Ishikawa (cell line): ENCODE data around the gene GARIN5A.

Source experiments
- CEBPB ChIP-seq: IDR thresholded peaks from 2 replicates; pipeline ENCODE4 v1.6.1; 2012
- CREB1 ChIP-seq: IDR thresholded peaks from 2 replicates; pipeline ENCODE4 v1.6.1; 2012; ENCODE audit warnings: low read depth
- EGR1 ChIP-seq: IDR thresholded peaks from 2 replicates; pipeline ENCODE4 v1.6.1; 2012
- EP300 ChIP-seq: IDR thresholded peaks from 2 replicates; pipeline ENCODE4 v1.6.1; 2012; ENCODE audit warnings: borderline replicate concordance
- FOXM1 ChIP-seq: IDR thresholded peaks from 2 replicates; pipeline ENCODE4 v1.6.1; 2012; ENCODE audit warnings: low read depth, borderline replicate concordance
- NFIC ChIP-seq: IDR thresholded peaks from 2 replicates; pipeline ENCODE4 v1.6.1; 2012
- RAD21 ChIP-seq: IDR thresholded peaks from 2 replicates; pipeline ENCODE4 v1.6.1; 2012; ENCODE audit warnings: low read depth
- TAF1 ChIP-seq: IDR thresholded peaks from 2 replicates; pipeline ENCODE4 v1.6.1; 2012; ENCODE audit warnings: low read depth, mild to moderate bottlenecking
- TCF12 ChIP-seq: IDR thresholded peaks from 2 replicates; pipeline ENCODE4 v1.6.1; 2012; ENCODE audit warnings: low read depth
- TEAD4 ChIP-seq: IDR thresholded peaks from 2 replicates; pipeline ENCODE4 v1.6.1; 2012
- YY1 ChIP-seq: IDR thresholded peaks from 2 replicates; pipeline ENCODE4 v1.6.1; 2012; ENCODE audit warnings: low read depth
- ZBTB7A ChIP-seq: IDR thresholded peaks from 2 replicates; pipeline ENCODE4 v1.6.1; 2012; ENCODE audit warnings: low read depth
- TF ChIP-seq, protein P1 (sequence below): IDR thresholded peaks from 2 replicates; pipeline ENCODE4 v1.6.1; 2012
- TF ChIP-seq, protein P2 (sequence below): IDR thresholded peaks from 2 replicates; pipeline ENCODE4 v1.6.1; 2012; ENCODE audit warnings: low read depth, mild to moderate bottlenecking
- TF ChIP-seq, protein P3 (sequence below): IDR thresholded peaks from 2 replicates; pipeline ENCODE4 v1.6.1; 2012

The GARIN5A gene

DNA sequence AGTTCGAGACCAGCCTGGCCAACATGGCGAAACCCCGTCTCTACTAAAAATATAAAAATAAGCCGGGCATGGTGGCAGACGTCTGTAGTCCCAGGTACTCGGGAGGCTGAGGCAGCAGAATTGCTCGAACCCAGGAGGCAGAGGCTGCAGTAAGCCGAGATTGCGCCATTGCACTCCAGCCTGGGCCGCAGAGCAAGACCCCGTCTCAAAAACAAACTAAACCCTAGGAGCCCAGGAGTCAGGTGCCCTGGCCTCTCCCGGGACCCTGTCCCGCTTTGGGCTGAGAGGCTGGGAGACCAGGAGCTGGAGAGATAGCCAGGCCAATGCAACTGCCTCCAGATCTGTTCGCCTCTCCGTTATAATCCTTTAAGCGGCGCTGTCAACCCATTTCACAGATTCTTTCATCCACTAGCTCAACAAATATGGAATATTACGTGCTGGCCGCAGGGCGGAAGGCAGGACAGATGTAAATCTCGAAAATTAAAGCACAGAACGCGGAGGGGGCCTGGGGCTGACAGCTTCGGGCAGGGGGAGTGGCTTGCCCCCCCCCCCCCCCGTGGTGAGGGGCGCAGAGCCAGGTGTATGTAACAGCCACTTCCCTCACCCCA is 49.2 kb downstream of the GARIN5A start:
- TF ChIP-seq CEBPB: no peak
- TF ChIP-seq, protein P1, sequence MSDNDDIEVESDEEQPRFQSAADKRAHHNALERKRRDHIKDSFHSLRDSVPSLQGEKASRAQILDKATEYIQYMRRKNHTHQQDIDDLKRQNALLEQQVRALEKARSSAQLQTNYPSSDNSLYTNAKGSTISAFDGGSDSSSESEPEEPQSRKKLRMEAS: no peak
- TF ChIP-seq RAD21: no peak
- TF ChIP-seq TAF1: no peak
- TF ChIP-seq, protein P2, sequence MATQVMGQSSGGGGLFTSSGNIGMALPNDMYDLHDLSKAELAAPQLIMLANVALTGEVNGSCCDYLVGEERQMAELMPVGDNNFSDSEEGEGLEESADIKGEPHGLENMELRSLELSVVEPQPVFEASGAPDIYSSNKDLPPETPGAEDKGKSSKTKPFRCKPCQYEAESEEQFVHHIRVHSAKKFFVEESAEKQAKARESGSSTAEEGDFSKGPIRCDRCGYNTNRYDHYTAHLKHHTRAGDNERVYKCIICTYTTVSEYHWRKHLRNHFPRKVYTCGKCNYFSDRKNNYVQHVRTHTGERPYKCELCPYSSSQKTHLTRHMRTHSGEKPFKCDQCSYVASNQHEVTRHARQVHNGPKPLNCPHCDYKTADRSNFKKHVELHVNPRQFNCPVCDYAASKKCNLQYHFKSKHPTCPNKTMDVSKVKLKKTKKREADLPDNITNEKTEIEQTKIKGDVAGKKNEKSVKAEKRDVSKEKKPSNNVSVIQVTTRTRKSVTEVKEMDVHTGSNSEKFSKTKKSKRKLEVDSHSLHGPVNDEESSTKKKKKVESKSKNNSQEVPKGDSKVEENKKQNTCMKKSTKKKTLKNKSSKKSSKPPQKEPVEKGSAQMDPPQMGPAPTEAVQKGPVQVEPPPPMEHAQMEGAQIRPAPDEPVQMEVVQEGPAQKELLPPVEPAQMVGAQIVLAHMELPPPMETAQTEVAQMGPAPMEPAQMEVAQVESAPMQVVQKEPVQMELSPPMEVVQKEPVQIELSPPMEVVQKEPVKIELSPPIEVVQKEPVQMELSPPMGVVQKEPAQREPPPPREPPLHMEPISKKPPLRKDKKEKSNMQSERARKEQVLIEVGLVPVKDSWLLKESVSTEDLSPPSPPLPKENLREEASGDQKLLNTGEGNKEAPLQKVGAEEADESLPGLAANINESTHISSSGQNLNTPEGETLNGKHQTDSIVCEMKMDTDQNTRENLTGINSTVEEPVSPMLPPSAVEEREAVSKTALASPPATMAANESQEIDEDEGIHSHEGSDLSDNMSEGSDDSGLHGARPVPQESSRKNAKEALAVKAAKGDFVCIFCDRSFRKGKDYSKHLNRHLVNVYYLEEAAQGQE: no peak

DNA sequence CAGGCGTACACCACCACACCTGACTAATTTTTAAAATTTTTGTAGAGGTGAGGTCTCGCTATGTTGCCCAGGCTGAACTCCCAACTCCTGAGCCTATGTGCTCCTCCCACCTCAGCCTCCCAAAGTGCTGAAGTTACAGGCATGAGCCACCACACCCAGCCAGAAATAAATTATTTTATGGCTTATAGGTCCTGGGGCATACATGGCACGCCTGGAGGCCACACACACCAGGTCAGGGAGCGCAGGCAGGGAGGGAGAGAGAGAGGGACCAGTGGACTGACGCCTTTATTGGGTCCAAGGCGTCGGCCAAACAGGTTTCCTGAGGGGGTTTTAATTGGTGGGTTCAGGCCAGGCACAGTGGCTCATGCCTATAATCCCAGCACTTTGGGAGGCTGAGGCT is 51.1 kb downstream of the GARIN5A start:
- TF ChIP-seq YY1 (no peak), TEAD4 (no peak)

DNA sequence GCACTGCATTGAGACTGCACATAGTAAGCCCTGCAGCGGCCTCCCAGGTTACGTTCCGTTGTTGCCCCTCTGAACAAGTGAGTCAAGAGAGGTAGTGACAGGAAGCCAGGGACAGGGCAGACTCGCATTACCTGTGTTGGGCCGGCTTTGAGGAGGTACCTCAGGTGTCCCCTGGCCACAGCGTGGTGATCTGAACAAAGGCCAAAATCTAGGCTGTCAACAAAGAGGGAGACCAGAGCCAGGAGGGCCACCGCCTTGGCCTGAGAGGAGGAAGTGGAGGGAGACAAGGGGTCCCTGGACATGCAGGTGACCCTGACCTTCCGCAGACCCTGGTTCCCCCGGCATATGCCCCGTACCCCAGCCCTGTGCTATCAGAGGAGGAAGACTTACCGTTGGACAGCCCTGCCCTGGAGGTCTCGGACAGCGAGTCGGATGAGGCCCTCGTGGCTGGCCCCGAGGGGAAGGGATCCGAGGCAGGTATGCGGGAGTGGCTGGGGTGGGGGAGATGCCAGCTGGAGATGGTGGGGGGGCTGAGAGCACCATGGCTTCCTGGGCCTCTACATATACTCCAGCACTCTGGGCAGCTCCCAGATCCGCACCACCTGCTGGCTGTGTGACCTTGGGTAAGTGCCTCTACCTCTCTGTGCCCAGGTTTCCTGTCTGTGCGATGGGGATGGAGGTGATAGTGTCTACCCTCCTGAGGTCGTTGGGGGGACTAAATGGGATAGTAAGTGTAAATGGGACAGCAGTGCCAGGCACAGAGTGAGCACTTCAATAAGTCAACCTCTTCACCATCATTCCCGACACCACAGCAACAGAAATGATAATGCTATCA is 53.2 kb downstream of the GARIN5A start:
- TF ChIP-seq TAF1: no peak
- TF ChIP-seq, protein P2: no peak; the same call in 1 of the 2 replicates
- no peak for TF ChIP-seq TEAD4
- TF ChIP-seq NFIC: no peak
- no peak for TF ChIP-seq CREB1
- TF ChIP-seq FOXM1: no peak
- TF ChIP-seq TCF12: no peak
- TF ChIP-seq YY1: no peak
- no peak for TF ChIP-seq ZBTB7A
- TF ChIP-seq, protein P3, sequence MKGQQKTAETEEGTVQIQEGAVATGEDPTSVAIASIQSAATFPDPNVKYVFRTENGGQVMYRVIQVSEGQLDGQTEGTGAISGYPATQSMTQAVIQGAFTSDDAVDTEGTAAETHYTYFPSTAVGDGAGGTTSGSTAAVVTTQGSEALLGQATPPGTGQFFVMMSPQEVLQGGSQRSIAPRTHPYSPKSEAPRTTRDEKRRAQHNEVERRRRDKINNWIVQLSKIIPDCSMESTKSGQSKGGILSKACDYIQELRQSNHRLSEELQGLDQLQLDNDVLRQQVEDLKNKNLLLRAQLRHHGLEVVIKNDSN: no peak
- no peak for TF ChIP-seq EP300
- no peak for TF ChIP-seq CEBPB
- TF ChIP-seq RAD21: no peak
- TF ChIP-seq, protein P1: no peak
- no peak for TF ChIP-seq EGR1

DNA sequence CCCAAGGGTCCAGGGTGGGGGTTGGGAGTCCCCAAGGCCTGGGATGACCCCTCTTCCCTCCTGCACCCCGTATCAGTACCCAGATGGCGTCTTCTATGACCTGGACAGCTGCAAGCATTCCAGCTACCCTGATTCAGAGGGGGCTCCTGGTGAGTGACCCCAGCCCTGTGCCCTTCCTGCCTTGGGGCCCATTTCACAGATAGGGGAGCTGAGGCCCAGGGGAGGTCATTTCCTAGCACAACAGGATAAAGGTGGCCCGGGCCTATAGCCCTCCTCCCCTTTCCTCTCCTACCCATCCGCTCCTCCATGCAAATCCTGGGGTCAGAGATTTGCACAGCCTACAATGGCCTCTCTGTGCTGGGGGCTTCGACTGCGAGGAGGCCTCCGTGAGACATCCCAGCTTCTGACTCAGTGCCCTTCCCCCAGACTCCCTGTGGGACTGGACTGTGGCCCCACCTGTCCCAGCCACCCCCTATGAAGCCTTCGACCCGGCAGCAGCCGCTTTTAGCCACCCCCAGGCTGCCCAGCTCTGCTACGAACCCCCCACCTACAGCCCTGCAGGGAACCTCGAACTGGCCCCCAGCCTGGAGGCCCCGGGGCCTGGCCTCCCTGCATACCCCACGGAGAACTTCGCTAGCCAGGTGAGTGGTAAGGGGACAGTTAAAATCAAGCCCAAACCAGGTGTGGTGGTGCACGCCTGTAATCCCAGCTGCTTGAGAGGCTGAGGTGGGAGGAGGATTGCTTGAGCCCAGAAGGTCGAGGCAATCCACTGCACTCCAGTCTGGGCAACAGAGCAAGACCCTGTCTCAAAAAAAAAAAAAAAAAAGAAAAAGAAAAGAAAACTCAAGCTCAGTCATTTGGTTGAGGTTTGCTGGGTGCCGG is 54.0 kb downstream of the GARIN5A start:
- TF ChIP-seq RAD21: no peak
- TF ChIP-seq, protein P1: no peak
- no peak for TF ChIP-seq TAF1
- TF ChIP-seq TEAD4: no peak

DNA sequence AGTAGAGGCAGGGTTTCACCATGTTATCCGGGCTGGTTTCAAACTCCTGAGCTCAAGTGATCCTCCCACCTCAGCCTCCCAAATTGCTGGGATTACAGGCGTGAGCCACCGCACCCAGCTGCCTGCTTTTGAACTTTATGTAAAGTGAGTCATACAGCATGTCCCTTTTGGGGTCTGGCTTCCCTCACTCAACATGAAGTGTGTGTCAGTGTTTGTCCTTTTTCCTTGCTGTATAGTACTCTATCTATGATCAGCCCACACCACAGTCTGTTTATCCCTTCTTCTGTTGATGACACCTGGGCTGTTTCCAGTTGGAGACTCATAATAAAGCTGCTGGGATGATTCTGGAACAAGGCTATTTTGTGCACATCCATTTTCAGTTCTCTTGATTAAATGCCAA is 55.8 kb downstream of the GARIN5A start:
- TF ChIP-seq, protein P3: no peak
- TF ChIP-seq NFIC (no peak), TCF12 (no peak), EP300 (no peak), RAD21 (no peak), EGR1 (no peak), CEBPB (no peak), YY1 (no peak), ZBTB7A (no peak), CREB1 (no peak)
- TF ChIP-seq, protein P2: no peak
